A673 (cell line): Measurements from ENCODE around the gene MAGI1. TPM values are rescaled to one million over a fixed set of nuclear protein-coding genes. Genes with fewer than 3 reads are reported as not detected.

Experiments used
- BruUV-seq: library from RNA; stranded (reverse); fragments of 400-500 nt; replicated peaks from 2 replicates; lab custom pipeline; 2021; lab: Mats Ljungman, UMichigan
- CTCF ChIA-PET: fragments of 300-600 bp; sonication (Branson Sonifier 250); formaldehyde crosslinking; loops from one replicate; lab custom pipeline; 2022; ENCODE audit warnings: antibody characterized with exemption; lab: Charles Lee
- POLR2A ChIA-PET: fragments of 300-600 bp; sonication (Branson Sonifier 250); formaldehyde crosslinking; loops from one replicate; lab custom pipeline; 2022; ENCODE audit warnings: antibody characterized with exemption; ENCODE audit not compliant: low non-redundant PET; lab: Charles Lee
- DNase-seq: peaks from one replicate; pipeline ENCODE4 v3.0.0-alpha.2; 2015; ENCODE audit warnings: low spot score
- H3K27ac ChIP-seq: fragments of 200-600 bp; sonication (generic); 2 replicates; pipeline ENCODE4 v1.5.1; 2016; ENCODE audit warnings: mixed run types, low read depth, mild to moderate bottlenecking, mixed read lengths, antibody characterized with exemption, low read length; ENCODE audit not compliant: poor library complexity, severe bottlenecking
- H3K27me3 ChIP-seq: fragments of 200-600 bp; sonication (generic); replicated peaks from 2 replicates; pipeline ENCODE4 v1.6.1; 2017; ENCODE audit warnings: mixed run types, low read depth, mild to moderate bottlenecking, mixed read lengths, antibody characterized with exemption, low read length; ENCODE audit not compliant: insufficient read depth, poor library complexity
- H3K36me3 ChIP-seq: fragments of 200-600 bp; sonication (generic); 2 replicates; pipeline ENCODE4 v1.6.1; 2016; ENCODE audit warnings: mixed run types, mild to moderate bottlenecking, mixed read lengths, antibody characterized with exemption, low read length; ENCODE audit not compliant: insufficient read depth, poor library complexity, severe bottlenecking
- H3K4me1 ChIP-seq: fragments of 200-600 bp; sonication (generic); 2 replicates; pipeline ENCODE4 v1.6.1; 2017; ENCODE audit warnings: mixed run types, mild to moderate bottlenecking, mixed read lengths, antibody characterized with exemption, low read length; ENCODE audit not compliant: insufficient read depth, poor library complexity, severe bottlenecking
- H3K4me3 ChIP-seq: fragments of 200-600 bp; sonication (generic); 2 replicates; pipeline ENCODE4 v1.5.1; 2016; ENCODE audit warnings: low read depth, mixed run types, mild to moderate bottlenecking, mixed read lengths, low read length; ENCODE audit not compliant: poor library complexity, severe bottlenecking
- H3K9me3 ChIP-seq: fragments of 200-600 bp; sonication (generic); 2 replicates; pipeline ENCODE4 v1.6.1; 2016; ENCODE audit warnings: mixed run types, low read depth, mild to moderate bottlenecking, mixed read lengths, antibody characterized with exemption, low read length; ENCODE audit not compliant: poor library complexity, severe bottlenecking
- EZH2 ChIP-seq: fragments of 200-600 bp; sonication (generic); IDR thresholded peaks from 2 replicates; pipeline ENCODE4 v1.6.1; 2017; ENCODE audit warnings: borderline replicate concordance, low read depth, mild to moderate bottlenecking, mixed read lengths, antibody characterized with exemption, low read length; ENCODE audit not compliant: poor library complexity, severe bottlenecking
- intact Hi-C: fragments of 100-400 bp; cut with micrococcal nuclease; formaldehyde crosslinking; loops from one replicate; pipeline ENCODE4 v1.10.0; 2022; ENCODE audit not compliant: unreplicated experiment
- total RNA-seq: library from RNA; stranded (reverse); gene quantifications from 2 replicates; pipeline ENCODE4 v1.2.3, GENCODE V29; 2021
- TF ChIP-seq, protein P1 (sequence below): fragments of 300-800, 200-600 bp; sonication (generic); conservative IDR thresholded peaks from 2 replicates; pipeline ENCODE4 v1.5.1; 2017; ENCODE audit warnings: low read depth, mild to moderate bottlenecking, antibody characterized with exemption, low read length, moderate library complexity, mixed read lengths

MAGI1 gene
- total RNA-seq, 1 experiment from 2014 or later = 30.5 TPM

- POLR2A ChIA-PET = no interaction called here
- no TSS peak for BruUV-seq
- H3K27ac ChIP-seq = no peak overlapping the region
- H3K4me1 ChIP-seq = no peaks in the 10 kb centered on the region
- TF ChIP-seq, protein P1, sequence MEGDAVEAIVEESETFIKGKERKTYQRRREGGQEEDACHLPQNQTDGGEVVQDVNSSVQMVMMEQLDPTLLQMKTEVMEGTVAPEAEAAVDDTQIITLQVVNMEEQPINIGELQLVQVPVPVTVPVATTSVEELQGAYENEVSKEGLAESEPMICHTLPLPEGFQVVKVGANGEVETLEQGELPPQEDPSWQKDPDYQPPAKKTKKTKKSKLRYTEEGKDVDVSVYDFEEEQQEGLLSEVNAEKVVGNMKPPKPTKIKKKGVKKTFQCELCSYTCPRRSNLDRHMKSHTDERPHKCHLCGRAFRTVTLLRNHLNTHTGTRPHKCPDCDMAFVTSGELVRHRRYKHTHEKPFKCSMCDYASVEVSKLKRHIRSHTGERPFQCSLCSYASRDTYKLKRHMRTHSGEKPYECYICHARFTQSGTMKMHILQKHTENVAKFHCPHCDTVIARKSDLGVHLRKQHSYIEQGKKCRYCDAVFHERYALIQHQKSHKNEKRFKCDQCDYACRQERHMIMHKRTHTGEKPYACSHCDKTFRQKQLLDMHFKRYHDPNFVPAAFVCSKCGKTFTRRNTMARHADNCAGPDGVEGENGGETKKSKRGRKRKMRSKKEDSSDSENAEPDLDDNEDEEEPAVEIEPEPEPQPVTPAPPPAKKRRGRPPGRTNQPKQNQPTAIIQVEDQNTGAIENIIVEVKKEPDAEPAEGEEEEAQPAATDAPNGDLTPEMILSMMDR = no peak
- no peak for TF ChIP-seq EZH2
- no peaks in the 10 kb centered on the region for H3K36me3 ChIP-seq
- no peak for DNase-seq
- intact Hi-C loops = no loop called here
- no peaks in the 10 kb centered on the region for H3K27me3 ChIP-seq
- CTCF ChIA-PET = no interaction called here
- no peak overlapping the region for H3K4me3 ChIP-seq
- H3K9me3 ChIP-seq = no peaks in the 10 kb centered on the region
Measured at GRCh38 chr3:65572175-65572777, 466.4 kb downstream of the MAGI1 start.

DNA sequence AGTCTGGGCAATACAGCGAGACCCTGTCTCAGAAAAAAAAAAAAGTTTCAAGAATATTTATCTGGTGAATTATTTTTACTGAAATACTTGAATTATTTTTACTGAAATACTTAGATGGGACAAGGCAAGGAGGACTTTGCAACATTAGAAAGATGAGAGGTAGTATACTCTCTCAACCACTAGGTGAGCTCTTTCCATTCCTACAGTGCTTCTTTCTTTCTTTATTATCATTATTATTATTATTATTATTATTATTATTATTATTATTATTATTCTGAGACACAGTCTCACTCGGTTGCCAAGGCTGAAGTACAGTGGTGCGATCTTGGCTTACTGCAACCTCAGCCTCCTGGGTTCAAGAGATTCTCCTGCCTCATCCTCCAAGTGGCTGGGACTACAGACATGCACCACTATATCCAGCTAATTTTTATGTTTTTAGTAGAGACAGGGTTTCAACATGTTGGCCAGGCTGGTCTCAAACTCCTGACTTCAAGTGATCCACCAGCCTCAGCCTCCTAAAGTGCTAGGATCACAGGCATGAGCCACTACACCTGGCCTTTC, 468.8 kb downstream of the MAGI1 start:
- Histone ChIP-seq H3K9me3 (no peaks in the 10 kb centered on the region), H3K36me3 (no peaks in the 10 kb centered on the region), H3K27me3 (no peaks in the 10 kb centered on the region), H3K4me3 (no peak overlapping the region), H3K27ac (no peak overlapping the region), H3K4me1 (peaks cover 1% of the 10 kb centered on the region)
- DNase-seq = no peak
- CTCF ChIA-PET = interaction anchor here (0.7 kb wide), 1 partner anchor 10 kb away, joined by 4 read pairs; no protein-coding TSS in a partner anchor
- intact Hi-C loops = no loop called here
- POLR2A ChIA-PET = no interaction called here
- TF ChIP-seq, protein P1 = 0 out of 2 replicates have a peak, but pooled peaks have one; percentile 22
- TF ChIP-seq EZH2 = no peak
- no TSS peak for BruUV-seq

DNA sequence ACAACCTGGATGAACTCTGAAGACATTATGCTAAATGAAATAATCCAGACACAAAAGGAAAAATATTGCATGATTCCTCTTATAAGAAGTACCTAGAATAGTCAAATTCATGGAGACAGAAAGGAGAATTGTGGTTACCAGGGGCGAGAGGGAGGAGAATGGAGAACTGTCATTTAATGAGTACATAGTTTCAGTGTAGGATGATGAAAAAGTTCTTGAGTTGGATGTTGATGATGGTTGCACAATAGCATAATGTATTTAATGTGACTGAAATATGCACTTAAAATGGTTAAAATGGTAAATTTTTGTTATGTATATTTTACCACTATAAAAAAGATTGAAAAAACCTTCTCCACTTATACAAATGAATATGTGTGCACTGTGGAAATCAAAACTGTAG, 469.6 kb downstream of the MAGI1 start:
- intact Hi-C loops = no loop called here
- CTCF ChIA-PET = no interaction called here
- POLR2A ChIA-PET = no interaction called here
- TF ChIP-seq, protein P1 = no peak
- no peak for TF ChIP-seq EZH2
- no TSS peak for BruUV-seq
- no peaks in the 10 kb centered on the region for H3K9me3 ChIP-seq
- H3K27ac ChIP-seq = no peak overlapping the region
- no peak overlapping the region for H3K4me3 ChIP-seq
- no peaks in the 10 kb centered on the region for H3K36me3 ChIP-seq
- no peak for DNase-seq
- H3K4me1 ChIP-seq = peaks cover 6% of the 10 kb centered on the region
- H3K27me3 ChIP-seq = no peaks in the 10 kb centered on the region
